Measurements from ENCODE around the gene ATP9B.

DNA sequence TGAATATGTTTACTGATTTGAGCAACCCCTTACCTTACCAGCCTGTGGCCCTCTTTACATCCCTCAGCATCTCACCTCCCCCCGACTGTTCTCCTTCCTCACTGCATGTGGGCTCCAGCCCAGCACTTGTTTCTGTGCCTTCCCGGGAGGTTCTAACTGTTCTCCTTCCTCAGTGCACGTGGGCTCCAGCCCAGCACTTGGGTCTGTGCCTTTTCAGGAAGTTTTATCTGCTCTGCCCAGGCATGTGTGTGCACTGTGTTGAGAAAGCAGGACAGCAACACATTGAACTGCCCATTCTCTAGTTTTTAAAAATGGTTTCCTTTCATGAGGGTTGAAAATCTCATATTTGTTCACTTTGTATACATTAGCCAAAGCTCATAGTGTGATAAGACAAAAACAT lies 158.4 kb downstream of the ATP9B start:
- TF ChIP-seq CTCF (IDR thresholded peaks at IDR 0.05) (no peak), EZH2 (IDR thresholded peaks at IDR 0.05) (no peak)
